Measurements from ENCODE around the gene GRM4.

The GRM4 gene

DNA sequence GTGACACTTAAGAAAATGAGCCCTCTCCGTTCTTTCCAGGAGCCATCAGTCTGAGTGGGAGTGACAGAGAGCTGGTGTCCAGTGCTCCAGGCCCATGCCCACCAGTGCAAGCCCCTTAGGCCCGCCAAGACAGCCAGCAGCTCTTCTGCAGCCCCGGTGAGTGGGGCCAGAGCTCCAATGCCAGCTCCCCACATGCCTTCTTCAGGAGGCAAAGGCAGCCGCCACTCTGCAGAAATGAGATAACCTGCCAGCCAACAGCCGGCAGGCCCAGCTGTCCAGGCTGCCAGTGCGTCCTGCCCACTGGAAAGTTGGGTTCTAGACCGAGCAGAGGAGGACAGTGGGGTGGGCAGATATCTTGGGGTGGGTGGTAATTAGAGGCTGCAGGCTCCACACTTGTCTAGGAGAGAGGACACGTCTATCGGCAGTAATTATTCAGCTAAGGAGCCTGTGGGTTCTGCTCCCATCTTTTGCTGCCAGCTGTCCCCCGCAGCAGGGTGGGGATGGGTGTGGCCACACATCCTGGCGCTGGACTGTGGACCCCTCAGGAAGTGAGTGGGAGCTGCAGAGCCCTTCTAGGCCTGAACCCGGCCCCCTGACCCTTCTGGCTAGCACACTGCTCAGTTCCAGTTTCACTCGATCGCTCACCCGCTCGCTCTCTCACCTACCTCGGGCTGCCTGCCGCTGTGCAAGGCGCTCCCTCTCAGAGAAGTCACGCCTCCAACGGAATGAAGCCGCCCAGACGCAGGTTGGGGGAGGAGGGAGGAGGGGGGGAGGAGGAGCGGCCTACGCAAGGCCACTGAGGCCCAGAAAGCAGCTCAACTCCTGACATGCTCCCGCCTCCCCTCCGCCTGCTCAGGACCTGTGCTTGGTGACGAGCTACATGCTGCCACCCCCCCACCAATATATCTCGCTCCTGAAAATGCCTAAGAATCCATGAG, 3.6 kb downstream of the GRM4 start:
- no peak for DNase-seq (ENCODE audit: low read depth)

DNA sequence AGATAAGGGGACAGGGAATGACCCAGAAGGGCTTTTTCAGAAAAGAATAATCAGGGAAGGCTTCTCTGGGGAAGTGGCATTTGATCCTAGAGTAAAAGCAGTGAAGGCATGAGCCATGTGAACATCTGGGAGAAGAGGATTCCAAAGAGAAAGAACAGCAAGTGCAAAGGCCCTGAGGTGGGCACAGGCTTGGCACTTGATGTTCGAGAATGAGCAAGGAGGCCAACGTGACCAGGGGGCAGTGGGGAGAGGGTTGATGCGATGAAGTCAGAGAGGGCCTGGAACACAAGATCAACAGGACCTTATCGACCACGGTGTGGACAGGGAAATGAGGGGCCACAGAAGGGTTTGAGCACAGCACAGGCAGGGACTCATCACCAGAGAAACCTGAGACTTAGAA, 5.8 kb downstream of the GRM4 start:
- DNase-seq (ENCODE audit: low read depth), result no peak

DNA sequence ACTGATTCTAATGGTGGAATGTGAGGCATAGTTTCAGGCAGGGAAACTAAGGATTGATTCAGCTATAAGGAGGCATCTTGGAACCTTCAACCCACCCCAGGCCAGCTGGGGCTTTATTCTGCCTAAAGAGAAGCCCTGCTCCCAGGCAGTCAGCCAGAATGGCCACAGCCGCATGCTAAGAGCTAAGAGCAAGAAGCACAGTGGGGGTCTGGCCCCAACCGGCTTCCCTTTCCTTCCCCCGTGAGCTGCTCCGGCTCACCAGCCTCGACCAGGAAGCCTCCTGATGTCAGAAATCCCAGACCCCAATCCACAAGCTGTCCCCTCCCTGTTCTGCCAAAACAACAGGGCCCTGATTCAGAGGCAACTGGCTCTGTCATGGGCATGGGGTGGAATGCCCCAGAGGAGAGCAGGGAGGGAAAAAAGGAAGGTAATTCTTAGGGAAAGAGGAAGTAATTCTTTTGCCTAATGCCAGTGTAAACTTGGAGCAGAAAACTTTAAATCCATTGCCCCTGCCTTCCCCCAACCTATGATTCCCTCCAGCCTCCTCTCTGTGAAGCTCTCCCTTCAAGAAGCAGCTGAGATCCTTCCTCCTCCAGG, 6.9 kb downstream of the GRM4 start:
- no peak for DNase-seq (ENCODE audit: low read depth)

GRCh38 chr6:34138191-34138590, 7.7 kb downstream of the GRM4 start:
- DNase-seq (ENCODE audit: low read depth), result no peak

- DNase-seq (ENCODE audit: low read depth), result no peak
Measured at GRCh38 chr6:34135541-34135940, 10.3 kb downstream of the GRM4 start.

- DNase-seq (ENCODE audit: low read depth), result no peak
Measured at GRCh38 chr6:34132486-34133185, 13.3 kb downstream of the GRM4 start.

DNA sequence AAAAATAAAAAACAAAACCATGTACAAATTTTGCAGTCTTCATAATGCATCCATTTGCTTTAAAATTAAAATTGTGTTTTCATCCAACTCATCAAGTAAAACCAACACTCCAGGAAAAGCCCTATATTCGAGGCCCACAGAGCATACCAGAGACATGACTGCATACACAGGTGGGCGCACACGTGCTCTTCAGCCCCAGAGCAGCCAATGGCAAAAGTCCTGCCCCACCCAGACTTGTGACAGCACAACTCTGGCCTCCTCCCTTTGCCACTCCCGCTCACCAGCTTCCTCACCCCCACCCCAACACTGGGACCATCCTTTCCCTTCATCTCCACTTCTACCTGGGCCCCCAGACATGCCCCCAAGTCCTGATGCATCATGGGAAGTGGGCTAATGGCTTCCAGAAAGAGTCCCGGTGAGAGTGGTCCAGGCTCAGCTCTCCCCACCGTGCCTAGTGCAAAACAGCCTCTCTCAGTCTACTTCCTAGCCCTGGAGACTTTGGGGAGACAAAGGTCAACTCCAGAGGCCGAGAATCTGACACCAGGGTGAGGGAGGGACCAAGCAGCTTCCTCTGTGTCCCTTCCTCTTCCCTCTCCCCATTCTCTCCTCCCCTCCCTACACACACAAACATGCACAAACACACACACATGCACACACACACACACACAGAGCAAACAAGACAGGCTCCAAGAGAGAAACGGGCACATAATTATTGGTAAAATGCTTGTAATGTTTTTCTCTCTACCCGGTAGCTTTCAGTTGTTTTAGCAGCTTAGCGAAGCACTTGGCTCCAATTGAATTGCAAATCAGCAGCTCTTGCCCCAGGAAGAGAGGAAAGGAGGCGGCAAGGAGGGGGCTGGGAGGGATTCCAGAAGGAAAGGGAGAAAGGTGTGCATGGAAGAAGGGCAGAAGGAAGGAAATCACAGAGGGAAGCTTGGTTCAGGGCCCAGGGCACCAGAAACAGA, 14.3 kb downstream of the GRM4 start:
- no peak for DNase-seq (ENCODE audit: low read depth)

- DNase-seq (ENCODE audit: low read depth), result no peak
Measured at GRCh38 chr6:34130862-34131261, 15.0 kb downstream of the GRM4 start.

GRCh38 chr6:34129753-34130152, 16.1 kb downstream of the GRM4 start:
- DNase-seq (ENCODE audit: low read depth), result no peak

GRCh38 chr6:34128045-34128444, 17.8 kb downstream of the GRM4 start:
- no peak for DNase-seq (ENCODE audit: low read depth)

- DNase-seq (ENCODE audit: low read depth), result no peak
Measured at GRCh38 chr6:34126419-34126818, 19.5 kb downstream of the GRM4 start.

GRCh38 chr6:34125939-34126338, 19.9 kb downstream of the GRM4 start:
- no peak for DNase-seq (ENCODE audit: low read depth)

- no peak for DNase-seq (ENCODE audit: low read depth)
Measured at GRCh38 chr6:34120953-34121675, 24.8 kb downstream of the GRM4 start.

DNA sequence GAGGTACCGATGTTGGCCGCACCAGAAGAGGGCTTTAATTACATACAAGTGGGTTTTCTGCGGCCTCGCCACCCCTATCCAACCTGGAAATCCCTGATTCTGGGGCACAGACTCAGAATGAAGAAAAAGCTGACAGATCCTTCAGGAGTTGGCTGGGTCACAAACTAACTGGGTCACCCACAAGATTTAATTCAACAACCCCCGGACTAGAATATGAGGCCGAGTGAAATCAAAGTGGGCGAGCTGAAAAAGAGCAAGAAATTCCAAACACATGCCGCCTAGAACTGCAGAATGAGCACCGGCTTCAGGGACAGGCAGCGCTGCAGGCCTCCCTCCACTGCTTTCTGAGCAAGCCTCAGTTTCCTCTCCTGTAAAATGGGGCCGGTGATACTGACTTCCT, 30.0 kb downstream of the GRM4 start:
- no peak for DNase-seq (ENCODE audit: low read depth)

DNA sequence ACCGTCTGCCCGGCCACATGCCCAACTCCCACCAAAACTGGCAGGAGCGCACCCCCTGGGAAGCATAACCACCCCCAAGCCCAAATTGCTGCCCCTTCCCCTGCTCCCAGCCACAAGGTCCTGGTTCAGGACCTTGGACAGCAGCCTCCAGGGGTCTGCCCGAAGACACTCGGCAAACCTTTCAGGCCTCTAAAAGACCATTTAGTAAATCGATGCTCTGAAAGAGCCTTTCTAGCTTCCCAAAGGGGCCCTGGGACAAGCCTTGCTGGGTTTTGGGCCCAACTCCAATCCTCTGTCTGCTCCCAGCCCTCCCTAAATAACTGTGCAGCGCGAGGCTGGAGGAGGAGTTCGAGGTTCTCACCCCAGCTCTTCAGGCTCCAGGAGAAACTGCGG, 30.5 kb downstream of the GRM4 start:
- DNase-seq (ENCODE audit: low read depth), result no peak

DNA sequence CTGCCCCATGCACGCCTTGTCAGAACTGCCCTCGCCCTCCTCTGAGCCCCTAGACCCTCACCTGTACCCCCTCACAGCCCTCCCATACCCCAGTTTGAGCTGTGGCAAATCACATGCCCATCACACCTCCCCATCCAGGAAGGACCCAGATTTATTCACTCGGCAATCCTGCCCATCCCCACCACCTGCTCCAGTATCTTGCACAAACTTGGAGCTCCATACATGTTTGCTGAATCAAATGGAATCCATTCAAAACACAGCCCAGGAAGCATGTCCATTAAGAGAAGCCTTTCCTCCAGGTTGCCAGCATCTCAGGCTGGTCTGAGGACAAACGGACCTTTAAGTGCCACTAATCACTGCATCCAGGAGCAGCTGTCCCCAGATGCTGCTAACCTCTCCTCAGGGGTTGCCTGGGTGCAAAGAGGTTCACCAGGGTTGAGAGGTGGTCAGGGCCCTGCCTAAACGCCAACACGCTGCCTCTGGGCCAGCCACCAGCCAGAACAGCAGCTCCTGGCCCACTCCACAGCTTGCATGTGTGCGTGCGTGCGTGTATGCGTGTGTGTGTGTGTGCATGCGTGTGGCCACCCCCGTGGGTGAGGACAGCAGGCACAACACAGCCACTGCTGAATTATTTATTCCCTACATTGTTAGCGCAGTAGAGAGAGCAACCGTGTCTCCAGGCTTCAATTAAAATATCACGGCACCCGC, 31.0 kb downstream of the GRM4 start:
- no peak for DNase-seq (ENCODE audit: low read depth)

GRCh38 chr6:34113532-34113931, 32.4 kb downstream of the GRM4 start:
- no peak for DNase-seq (ENCODE audit: low read depth)

- DNase-seq (ENCODE audit: low read depth), result no peak
Measured at GRCh38 chr6:34112126-34112525, 33.8 kb downstream of the GRM4 start.

- no peak for DNase-seq (ENCODE audit: low read depth)
Measured at GRCh38 chr6:34110610-34111009, 35.3 kb downstream of the GRM4 start.

GRCh38 chr6:34108176-34108575, 37.7 kb downstream of the GRM4 start:
- no peak for DNase-seq (ENCODE audit: low read depth)

GRCh38 chr6:34106900-34107299, 39.0 kb downstream of the GRM4 start:
- no peak for DNase-seq (ENCODE audit: low read depth)
